Endothelial cell of umbilical vein (primary cell): Measurements from ENCODE around the gene ABCC1. TPM values are rescaled to one million over a fixed set of nuclear protein-coding genes. Genes with fewer than 3 reads are reported as not detected.

Source experiments
- BruUV-seq: library from RNA; stranded (reverse); fragments of 400-500 nt; replicated peaks from 2 replicates; lab custom pipeline; 2021; lab: Mats Ljungman, UMichigan
- CTCF ChIA-PET: fragments of 300-600, 350-600 bp; sonication (Branson Sonifier 250); formaldehyde crosslinking; loops from one replicate; lab custom pipeline; 2021; ENCODE audit warnings: antibody characterized with exemption, inconsistent platforms; lab: Charles Lee
- POLR2A ChIA-PET: fragments of 300-600, 350-600 bp; sonication (Branson Sonifier 250); formaldehyde crosslinking; loops from one replicate; lab custom pipeline; 2021; ENCODE audit warnings: antibody characterized with exemption, inconsistent platforms; lab: Charles Lee
- DNase-seq: peaks from one replicate; pipeline ENCODE4 v3.0.0-alpha.2; 2011; ENCODE audit warnings: low read depth, low spot score
- FAIRE-seq: peaks from 2 replicates; lab custom pipeline; 2011; peaks lifted over from hg19 to GRCh38; lab: Jason Lieb, UNC
- H2AFZ ChIP-seq: 2 replicates; pipeline ENCODE4 v1.6.0; 2012; ENCODE audit warnings: low read depth, low read length, control low read depth, inconsistent platforms
- H3K27ac ChIP-seq: 2 replicates; pipeline ENCODE4 v1.5.1; 2011; ENCODE audit warnings: low read depth, mild to moderate bottlenecking, control low read depth, low read length, moderate library complexity; ENCODE audit not compliant: insufficient read depth
- H3K27me3 ChIP-seq, 2 experiments: 2 replicates each; pipeline versions ENCODE4 v1.6.0 to v1.6.1; 2011; ENCODE audit warnings: low read length in 2 of 2, mixed read lengths in 1 of 2; ENCODE audit not compliant: control insufficient read depth in 2 of 2, insufficient read depth in 2 of 2
- H3K36me3 ChIP-seq, 2 experiments: 2 replicates in 1 of 2; 3 replicates in 1 of 2; pipeline ENCODE4 v1.5.1; 2011; ENCODE audit warnings: low read length in 2 of 2, mild to moderate bottlenecking in 1 of 2, moderate library complexity in 1 of 2; ENCODE audit not compliant: control insufficient read depth in 2 of 2, insufficient read depth in 2 of 2; ENCODE audit errors: extremely low read depth in 1 of 2
- H3K4me1 ChIP-seq: 3 replicates; pipeline ENCODE4 v1.5.1; 2011; ENCODE audit warnings: mild to moderate bottlenecking, low read length; ENCODE audit not compliant: control insufficient read depth, insufficient read depth; ENCODE audit errors: extremely low read depth
- H3K4me2 ChIP-seq: 2 replicates; pipeline ENCODE4 v1.6.1; 2011; ENCODE audit warnings: low read length, control low read depth, mixed read lengths; ENCODE audit not compliant: insufficient read depth
- H3K4me3 ChIP-seq, 3 experiments: fragments of 200-600 bp in 1 of 3; sonication (generic), shearing (Covaris generic) in 1 of 3; replicated peaks in 1 of 3; 2 replicates each; pipeline ENCODE4 v1.5.1; 2011 to 2016; ENCODE audit warnings: control low read depth in 3 of 3, low read length in 3 of 3, mild to moderate bottlenecking in 2 of 3, inconsistent platforms in 1 of 3, low read depth in 1 of 3, moderate library complexity in 1 of 3; ENCODE audit not compliant: insufficient read depth in 1 of 3
- H3K79me2 ChIP-seq: 2 replicates; pipeline ENCODE4 v1.6.0; 2012; ENCODE audit warnings: low read length, inconsistent platforms; ENCODE audit not compliant: control insufficient read depth, insufficient read depth
- H3K9ac ChIP-seq: replicated peaks from 2 replicates; pipeline ENCODE3; 2011; ENCODE audit warnings: low read length, control low read depth; ENCODE audit not compliant: insufficient read depth; ENCODE audit errors: extremely low read depth
- H3K9me1 ChIP-seq: replicated peaks from 3 replicates; pipeline ENCODE4 v1.6.0; 2011; ENCODE audit warnings: mild to moderate bottlenecking, low read length; ENCODE audit not compliant: control insufficient read depth, insufficient read depth; ENCODE audit errors: extremely low read depth
- H3K9me3 ChIP-seq: replicated peaks from 2 replicates; pipeline ENCODE4 v1.5.1; 2012; ENCODE audit warnings: low read length, inconsistent platforms; ENCODE audit not compliant: control insufficient read depth, insufficient read depth
- H4K20me1 ChIP-seq: replicated peaks from 2 replicates; pipeline ENCODE3; 2011; ENCODE audit warnings: mild to moderate bottlenecking, low read length; ENCODE audit not compliant: control insufficient read depth, insufficient read depth; ENCODE audit errors: extremely low read depth
- EZH2 ChIP-seq: IDR thresholded peaks from 2 replicates; pipeline ENCODE4 v1.6.1; 2012; ENCODE audit warnings: borderline replicate concordance, low read depth, mild to moderate bottlenecking, moderate library complexity, low read length, inconsistent platforms; ENCODE audit not compliant: severe bottlenecking
- FOS ChIP-seq: IDR thresholded peaks from 2 replicates; pipeline ENCODE4 v1.6.1; 2011; ENCODE audit warnings: mild to moderate bottlenecking, low read length, moderate library complexity, borderline replicate concordance; ENCODE audit not compliant: insufficient read depth
- GATA2 ChIP-seq: IDR thresholded peaks from 2 replicates; pipeline ENCODE4 v1.7.0; 2011; ENCODE audit warnings: low read depth, mild to moderate bottlenecking, moderate library complexity, mixed read lengths, low read length; ENCODE audit not compliant: insufficient read length, insufficient read depth
- JUN ChIP-seq: IDR thresholded peaks from 2 replicates; pipeline ENCODE4 v1.6.1; 2011; ENCODE audit warnings: borderline replicate concordance, low read depth; ENCODE audit not compliant: insufficient read length, insufficient read depth
- MAX ChIP-seq: IDR thresholded peaks from 2 replicates; pipeline ENCODE4 v1.6.1; 2011; ENCODE audit not compliant: insufficient read depth, insufficient read length
- MYC ChIP-seq: IDR thresholded peaks from one replicate; pipeline ENCODE4 v1.6.1; 2011; ENCODE audit warnings: mild to moderate bottlenecking, low read depth, low read length
- POLR2A ChIP-seq: IDR thresholded peaks from 2 replicates; pipeline ENCODE4 v1.6.1; 2012; ENCODE audit warnings: low read depth, mild to moderate bottlenecking, control low read depth, low read length
- POLR2AphosphoS5 ChIP-seq: IDR thresholded peaks from 2 replicates; pipeline ENCODE4 v1.6.1; 2012; ENCODE audit warnings: low read depth, mild to moderate bottlenecking, control low read depth, low read length, moderate library complexity; ENCODE audit not compliant: insufficient read depth
- dilution Hi-C: fragments of 300-500 bp; cut with MboI; formaldehyde crosslinking; loops from one replicate; pipeline ENCODE4 v1.15.0; 2019; ENCODE audit warnings: low sequenced_read_pairs; ENCODE audit not compliant: extremely low pct_ligation_motif_present
- intact Hi-C: fragments of 100-400 bp; cut with micrococcal nuclease; formaldehyde crosslinking; loops from one replicate; pipeline ENCODE4 v1.10.0; 2022
- polyA plus RNA-seq, 4 experiments: library from polyadenylated mRNA; depleted of rRNA in 3 of 4; stranded (reverse) in 3 of 4; unstranded in 1 of 4; fragments of >200 nt; gene quantifications; 2 replicates each; pipeline versions ENCODE4 v1.2.1 to v1.2.3, GENCODE V29; 2011 to 2012; ENCODE audit warnings: missing spikeins in 1 of 4
- total RNA-seq: library from RNA; stranded (reverse); gene quantifications from 2 replicates; pipeline ENCODE4 v1.2.3, GENCODE V29; 2021
- TF ChIP-seq, protein P1 (sequence below), 2 donors: IDR thresholded peaks; 1 replicate in 1 of 2; 2 replicates in 1 of 2; pipeline ENCODE4 v1.5.1; 2011; ENCODE audit warnings: low read length in 2 of 2, mild to moderate bottlenecking in 2 of 2, moderate library complexity in 2 of 2, control low read depth in 1 of 2, inconsistent platforms in 1 of 2, low read depth in 1 of 2; ENCODE audit not compliant: insufficient read depth in 1 of 2; ENCODE audit errors: extremely low read depth in 1 of 2

Gene ABCC1
- total and polyA plus RNA-seq, 2 donors (not counting 3 experiments of a cell fraction or from before 2014, with no cell fraction given): 46.1 to 89.2 TPM

DNA sequence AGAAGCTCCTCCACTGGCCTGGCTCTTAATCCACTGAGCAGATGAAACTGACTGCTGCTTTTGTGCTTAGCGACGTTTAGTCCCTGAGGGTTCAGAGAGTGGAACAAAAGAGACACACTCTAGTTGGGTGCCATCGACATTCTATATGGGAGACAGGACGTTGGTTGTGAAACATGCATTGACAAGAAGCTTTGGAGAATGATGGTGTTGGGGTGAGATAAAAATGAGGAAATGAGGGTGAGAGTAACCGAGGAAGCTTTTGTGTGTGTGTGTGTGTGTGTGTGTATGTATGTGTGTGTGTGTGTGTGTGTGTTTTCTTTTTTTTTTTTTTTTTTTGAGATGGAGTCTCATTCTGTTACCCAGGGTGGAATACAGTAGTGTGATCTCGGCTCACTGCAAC lies 89.5 kb downstream of the ABCC1 start:
- POLR2A ChIA-PET: no interaction called here
- no peak overlapping the region for H3K27ac ChIP-seq

More for the DNA sequence above, 89.5 kb downstream of the ABCC1 start:
- H3K79me2 ChIP-seq: peaks cover 8% of the 10 kb centered on the region
- no peak overlapping the region for H3K4me2 ChIP-seq
- DNase-seq: no peak
- H4K20me1 ChIP-seq: peaks cover 2% of the 10 kb centered on the region
- no peak for TF ChIP-seq MYC
- TF ChIP-seq EZH2: no peak
- TF ChIP-seq, protein P1, sequence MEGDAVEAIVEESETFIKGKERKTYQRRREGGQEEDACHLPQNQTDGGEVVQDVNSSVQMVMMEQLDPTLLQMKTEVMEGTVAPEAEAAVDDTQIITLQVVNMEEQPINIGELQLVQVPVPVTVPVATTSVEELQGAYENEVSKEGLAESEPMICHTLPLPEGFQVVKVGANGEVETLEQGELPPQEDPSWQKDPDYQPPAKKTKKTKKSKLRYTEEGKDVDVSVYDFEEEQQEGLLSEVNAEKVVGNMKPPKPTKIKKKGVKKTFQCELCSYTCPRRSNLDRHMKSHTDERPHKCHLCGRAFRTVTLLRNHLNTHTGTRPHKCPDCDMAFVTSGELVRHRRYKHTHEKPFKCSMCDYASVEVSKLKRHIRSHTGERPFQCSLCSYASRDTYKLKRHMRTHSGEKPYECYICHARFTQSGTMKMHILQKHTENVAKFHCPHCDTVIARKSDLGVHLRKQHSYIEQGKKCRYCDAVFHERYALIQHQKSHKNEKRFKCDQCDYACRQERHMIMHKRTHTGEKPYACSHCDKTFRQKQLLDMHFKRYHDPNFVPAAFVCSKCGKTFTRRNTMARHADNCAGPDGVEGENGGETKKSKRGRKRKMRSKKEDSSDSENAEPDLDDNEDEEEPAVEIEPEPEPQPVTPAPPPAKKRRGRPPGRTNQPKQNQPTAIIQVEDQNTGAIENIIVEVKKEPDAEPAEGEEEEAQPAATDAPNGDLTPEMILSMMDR (IDR thresholded peaks at IDR 0.05; ENCODE audit: extremely low read depth in 1 of 2, insufficient read depth in 1 of 2, low read depth in 1 of 2, low read length in 2 of 2): no peak
- no peak for TF ChIP-seq MAX
- no peak for TF ChIP-seq FOS
- TF ChIP-seq POLR2A: no peak
- TF ChIP-seq POLR2AphosphoS5: no peak
- no peak for TF ChIP-seq GATA2
- TF ChIP-seq JUN: no peak
- peaks cover 15 to 29% of the 10 kb centered on the region in 2 experiments for H3K36me3 ChIP-seq
- no peaks in the 10 kb centered on the region for H3K9me3 ChIP-seq
- CTCF ChIA-PET: no interaction called here
- H3K4me1 ChIP-seq: no peaks in the 10 kb centered on the region
- H3K27me3 ChIP-seq: no peaks in the 10 kb centered on the region
- no TSS peak for BruUV-seq
- no peak overlapping the region for H3K4me3 ChIP-seq
- intact Hi-C loops: no loop called here
- FAIRE-seq: no peak
- no peaks in the 10 kb centered on the region for H3K9me1 ChIP-seq
- dilution Hi-C loops: no loop called here
- H3K9ac ChIP-seq: no peak overlapping the region
- H2AFZ ChIP-seq: no peak overlapping the region
